ENCODE results near the gene TPGS2.

TPGS2 gene

DNA sequence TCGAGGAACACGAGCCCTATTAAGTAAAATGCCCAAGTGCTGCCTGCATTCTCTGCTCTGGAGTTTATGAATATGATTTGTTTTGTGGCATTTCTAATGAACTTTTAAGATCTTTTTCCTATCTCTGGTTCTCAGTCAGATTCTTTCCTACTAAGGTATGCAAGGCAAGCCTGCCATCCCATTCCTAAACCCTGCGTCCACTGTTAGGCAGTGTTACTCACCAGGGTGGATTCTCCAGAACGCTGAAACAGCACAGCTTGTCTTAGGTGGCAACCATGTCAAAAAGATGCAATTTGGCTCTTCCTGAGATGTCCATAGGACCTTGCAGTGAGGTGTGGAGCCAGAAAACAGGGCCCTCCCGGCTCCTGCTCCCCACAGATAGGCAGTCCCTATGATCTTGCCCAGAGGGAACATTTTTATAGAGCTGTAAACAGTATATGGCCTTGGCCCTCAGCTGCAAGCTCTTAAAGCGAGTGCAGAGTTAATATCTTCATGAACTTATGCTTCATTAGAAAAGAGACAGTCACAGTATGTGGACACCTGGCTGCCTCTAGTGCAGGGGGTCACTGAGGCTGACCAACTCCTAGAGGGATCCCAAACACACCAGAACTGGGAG is 84.4 kb downstream of the TPGS2 start:
- no peak for DNase-seq (ENCODE audit: extremely low read depth in 1 of 2, low read depth in 1 of 2)
